A673 (cell line): ENCODE data around the gene VPS4A. TPM values are rescaled to one million over a fixed set of nuclear protein-coding genes. Genes with fewer than 3 reads are reported as not detected.
A peak's percentile ranks its signal among the peaks of the same experiment; 100 is the strongest.

ENCODE experiments used
- BruUV-seq: library from RNA; stranded (reverse); fragments of 400-500 nt; replicated peaks from 2 replicates; lab custom pipeline; 2021; lab: Mats Ljungman, UMichigan
- CTCF ChIA-PET: fragments of 300-600 bp; sonication (Branson Sonifier 250); formaldehyde crosslinking; loops from one replicate; lab custom pipeline; 2022; ENCODE audit warnings: antibody characterized with exemption; lab: Charles Lee
- POLR2A ChIA-PET: fragments of 300-600 bp; sonication (Branson Sonifier 250); formaldehyde crosslinking; loops from one replicate; lab custom pipeline; 2022; ENCODE audit warnings: antibody characterized with exemption; ENCODE audit not compliant: low non-redundant PET; lab: Charles Lee
- DNase-seq: peaks from one replicate; pipeline ENCODE4 v3.0.0-alpha.2; 2015; ENCODE audit warnings: low spot score
- H3K27ac ChIP-seq: fragments of 200-600 bp; sonication (generic); 2 replicates; pipeline ENCODE4 v1.5.1; 2016; ENCODE audit warnings: mixed run types, low read depth, mild to moderate bottlenecking, mixed read lengths, antibody characterized with exemption, low read length; ENCODE audit not compliant: poor library complexity, severe bottlenecking
- H3K27me3 ChIP-seq: fragments of 200-600 bp; sonication (generic); replicated peaks from 2 replicates; pipeline ENCODE4 v1.6.1; 2017; ENCODE audit warnings: mixed run types, low read depth, mild to moderate bottlenecking, mixed read lengths, antibody characterized with exemption, low read length; ENCODE audit not compliant: insufficient read depth, poor library complexity
- H3K36me3 ChIP-seq: fragments of 200-600 bp; sonication (generic); 2 replicates; pipeline ENCODE4 v1.6.1; 2016; ENCODE audit warnings: mixed run types, mild to moderate bottlenecking, mixed read lengths, antibody characterized with exemption, low read length; ENCODE audit not compliant: insufficient read depth, poor library complexity, severe bottlenecking
- H3K4me1 ChIP-seq: fragments of 200-600 bp; sonication (generic); 2 replicates; pipeline ENCODE4 v1.6.1; 2017; ENCODE audit warnings: mixed run types, mild to moderate bottlenecking, mixed read lengths, antibody characterized with exemption, low read length; ENCODE audit not compliant: insufficient read depth, poor library complexity, severe bottlenecking
- H3K4me3 ChIP-seq: fragments of 200-600 bp; sonication (generic); 2 replicates; pipeline ENCODE4 v1.5.1; 2016; ENCODE audit warnings: low read depth, mixed run types, mild to moderate bottlenecking, mixed read lengths, low read length; ENCODE audit not compliant: poor library complexity, severe bottlenecking
- H3K9me3 ChIP-seq: fragments of 200-600 bp; sonication (generic); 2 replicates; pipeline ENCODE4 v1.6.1; 2016; ENCODE audit warnings: mixed run types, low read depth, mild to moderate bottlenecking, mixed read lengths, antibody characterized with exemption, low read length; ENCODE audit not compliant: poor library complexity, severe bottlenecking
- CTCF ChIP-seq: fragments of 300-800, 200-600 bp; sonication (generic); conservative IDR thresholded peaks from 2 replicates; pipeline ENCODE4 v1.5.1; 2017; ENCODE audit warnings: low read depth, mild to moderate bottlenecking, antibody characterized with exemption, low read length, moderate library complexity, mixed read lengths
- EZH2 ChIP-seq: fragments of 200-600 bp; sonication (generic); IDR thresholded peaks from 2 replicates; pipeline ENCODE4 v1.6.1; 2017; ENCODE audit warnings: borderline replicate concordance, low read depth, mild to moderate bottlenecking, mixed read lengths, antibody characterized with exemption, low read length; ENCODE audit not compliant: poor library complexity, severe bottlenecking
- intact Hi-C: fragments of 100-400 bp; cut with micrococcal nuclease; formaldehyde crosslinking; loops from one replicate; pipeline ENCODE4 v1.10.0; 2022; ENCODE audit not compliant: unreplicated experiment
- total RNA-seq: library from RNA; stranded (reverse); gene quantifications from 2 replicates; pipeline ENCODE4 v1.2.3, GENCODE V29; 2021

VPS4A gene
- total RNA-seq, 1 experiment from 2014 or later = 50.4 TPM

DNA sequence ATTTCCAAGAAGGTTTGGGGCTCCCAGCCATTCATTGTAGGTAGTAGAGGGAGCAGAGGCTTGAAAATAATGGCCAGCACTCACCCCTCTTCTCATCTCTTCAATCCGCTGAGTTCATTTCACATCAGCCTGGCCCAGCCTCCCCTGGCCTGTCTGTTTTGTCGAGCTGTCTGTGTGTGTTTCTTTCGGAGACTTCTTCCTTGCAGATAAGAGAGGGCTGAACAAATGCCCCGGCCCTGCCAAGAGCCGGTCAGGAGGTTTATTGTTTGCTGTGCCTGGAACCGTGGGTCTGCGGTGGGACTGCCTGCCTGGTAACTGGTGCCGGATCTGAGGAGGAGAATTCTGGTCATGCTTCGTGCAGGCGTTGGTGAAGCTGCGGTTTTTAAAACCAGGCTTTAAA is 3.4 kb downstream of the VPS4A start:
- intact Hi-C loops = no loop called here
- DNase-seq = no peak
- Histone ChIP-seq H3K27ac (peak overlapping the region; percentile 50), H3K4me3 (no peak overlapping the region), H3K27me3 (no peaks in the 10 kb centered on the region), H3K9me3 (no peaks in the 10 kb centered on the region), H3K36me3 (peaks cover 50% of the 10 kb centered on the region), H3K4me1 (no peaks in the 10 kb centered on the region)
- POLR2A ChIA-PET = no interaction called here
- TF ChIP-seq EZH2 (no peak), CTCF (no peak)
- CTCF ChIA-PET = no interaction called here
- BruUV-seq = no TSS peak

DNA sequence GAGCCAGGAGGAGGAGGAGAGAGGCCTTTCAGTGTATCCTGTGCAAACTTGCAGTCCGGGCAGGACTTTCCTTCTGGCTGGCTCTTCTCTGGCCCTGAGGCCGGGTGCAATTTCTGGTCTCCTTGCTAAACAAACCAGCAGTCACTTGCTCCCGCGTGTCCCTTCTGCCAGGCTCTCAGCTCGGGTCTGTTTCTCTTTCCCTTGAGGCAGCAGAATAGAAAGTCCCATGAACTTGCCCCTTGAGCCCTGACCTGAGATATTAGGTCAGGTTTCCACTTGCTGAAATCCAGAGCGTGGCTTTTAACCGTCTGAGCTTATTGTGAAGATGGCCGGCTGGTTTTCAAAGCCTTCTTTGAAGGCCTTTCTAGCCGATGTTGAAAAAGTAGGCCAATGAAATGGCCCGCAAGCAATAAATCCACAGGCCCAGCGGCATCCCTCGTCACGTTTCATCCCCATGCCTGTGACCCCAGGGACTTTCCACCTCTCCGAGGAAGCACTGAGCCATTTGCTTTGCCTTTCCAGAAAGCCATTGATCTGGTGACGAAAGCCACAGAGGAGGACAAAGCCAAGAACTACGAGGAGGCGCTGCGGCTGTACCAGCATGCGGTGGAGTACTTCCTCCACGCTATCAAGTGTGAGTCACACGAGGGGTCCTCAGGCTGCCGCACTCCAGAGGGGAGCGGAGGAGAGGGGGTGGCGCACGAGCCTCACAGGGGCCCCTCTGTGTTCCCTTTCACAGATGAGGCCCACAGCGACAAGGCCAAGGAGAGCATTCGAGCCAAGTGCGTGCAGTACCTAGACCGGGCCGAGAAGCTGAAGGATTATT is 4.5 kb downstream of the VPS4A start:
- no peaks in the 10 kb centered on the region for H3K27me3 ChIP-seq
- no peak for TF ChIP-seq CTCF
- TF ChIP-seq EZH2 = no peak
- BruUV-seq = no TSS peak
- CTCF ChIA-PET = interaction anchor here (0.6 kb wide), 1 partner anchor 87 kb away, joined by 6 read pairs; no protein-coding TSS in a partner anchor
- H3K4me3 ChIP-seq = no peak overlapping the region
- no peak for DNase-seq
- H3K27ac ChIP-seq = peak overlapping the region; percentile 37
- POLR2A ChIA-PET = no interaction called here
- peaks cover 62% of the 10 kb centered on the region for H3K36me3 ChIP-seq
- intact Hi-C loops = no loop called here
- no peaks in the 10 kb centered on the region for H3K9me3 ChIP-seq
- no peaks in the 10 kb centered on the region for H3K4me1 ChIP-seq

DNA sequence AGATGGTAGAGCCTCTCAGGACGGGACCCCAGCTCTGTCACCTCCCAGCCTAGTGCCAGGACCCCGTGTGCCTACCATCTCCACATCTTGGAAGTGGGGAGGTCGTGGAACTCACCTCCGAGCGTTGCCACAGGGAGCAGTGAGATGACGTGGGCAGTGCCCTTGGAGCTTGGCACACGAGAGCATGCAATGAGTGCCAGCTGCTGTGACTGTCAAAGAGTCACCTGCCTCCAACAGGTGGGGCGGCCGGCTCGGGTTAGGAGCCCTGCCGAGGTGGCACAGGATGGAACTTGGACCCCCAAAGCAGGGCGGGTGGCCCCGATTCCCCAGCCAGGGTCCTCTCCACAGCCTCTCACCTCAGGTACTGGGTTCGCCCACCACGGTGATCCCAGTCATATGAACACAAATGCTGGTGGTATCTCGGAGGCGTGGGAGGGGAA is 5.5 kb downstream of the VPS4A start:
- H3K4me1 ChIP-seq = no peaks in the 10 kb centered on the region
- no peak for TF ChIP-seq EZH2
- no peak for TF ChIP-seq CTCF
- DNase-seq = no peak
- no peaks in the 10 kb centered on the region for H3K27me3 ChIP-seq
- no peaks in the 10 kb centered on the region for H3K9me3 ChIP-seq
- H3K27ac ChIP-seq = peak overlapping the region; percentile 37
- POLR2A ChIA-PET = no interaction called here
- BruUV-seq = no TSS peak
- H3K36me3 ChIP-seq = peaks cover 71% of the 10 kb centered on the region
- intact Hi-C loops = no loop called here
- H3K4me3 ChIP-seq = no peak overlapping the region
- CTCF ChIA-PET = interaction anchor here (0.6 kb wide), 1 partner anchor 86 kb away, joined by 6 read pairs; no protein-coding TSS in a partner anchor
